CD14-positive monocyte (primary cell): ENCODE results near the gene GSTM3. TPM values are rescaled to one million over a fixed set of nuclear protein-coding genes. Genes with fewer than 3 reads are reported as not detected.
"Not testable (repeated sequence)": the region's sequence is repeated elsewhere in the genome, so short reads cannot be mapped to it uniquely, and the experiment has no call there.

Experiments used
- DNase-seq, 3 donors: peaks; one replicate each; pipeline ENCODE4 v3.0.0-alpha.2; 2011 to 2022
- H2AFZ ChIP-seq: 2 replicates; pipeline ENCODE4 v1.6.0; 2012; ENCODE audit warnings: mild to moderate bottlenecking, low read depth, low read length, inconsistent platforms; ENCODE audit not compliant: insufficient read depth, poor library complexity, severe bottlenecking
- H3K27ac ChIP-seq, 2 donors: 1 replicate in 1 of 2; 2 replicates in 1 of 2; pipeline ENCODE4 v1.5.1; 2012 to 2013; ENCODE audit warnings: low read length in 2 of 2, control low read depth in 1 of 2, inconsistent platforms in 1 of 2, low read depth in 1 of 2, mild to moderate bottlenecking in 1 of 2
- H3K27me3 ChIP-seq, 2 donors: one replicate each; pipeline versions ENCODE4 v1.6.0 to v1.6.1; 2011 to 2013; ENCODE audit warnings: low read length in 2 of 2; ENCODE audit not compliant: control insufficient read depth in 2 of 2, insufficient read depth in 2 of 2
- H3K36me3 ChIP-seq, 2 donors: replicated peaks in 1 of 2; 1 replicate in 1 of 2; 2 replicates in 1 of 2; pipeline versions ENCODE4 v1.5.1 to v1.6.1; 2012 to 2013; ENCODE audit warnings: low read length in 2 of 2, control low read depth in 1 of 2, inconsistent platforms in 1 of 2, mild to moderate bottlenecking in 1 of 2; ENCODE audit not compliant: insufficient read depth in 2 of 2, control insufficient read depth in 1 of 2
- H3K4me1 ChIP-seq, 2 donors: 1 replicate in 1 of 2; 2 replicates in 1 of 2; pipeline versions ENCODE4 v1.5.1 to v1.6.1; 2012 to 2013; ENCODE audit warnings: low read length in 2 of 2, control low read depth in 1 of 2, inconsistent platforms in 1 of 2, mild to moderate bottlenecking in 1 of 2, moderate library complexity in 1 of 2; ENCODE audit not compliant: insufficient read depth in 2 of 2, control insufficient read depth in 1 of 2
- H3K4me2 ChIP-seq: replicated peaks from 2 replicates; pipeline ENCODE3; 2012; ENCODE audit warnings: low read length, moderate library complexity, mild to moderate bottlenecking; ENCODE audit not compliant: poor library complexity, severe bottlenecking; ENCODE audit errors: extremely low read depth
- H3K4me3 ChIP-seq, 3 experiments: fragments of 200-600 bp in 1 of 3; sonication (generic) in 1 of 3; replicated peaks in 1 of 3; 1 replicate in 2 of 3; 2 replicates in 1 of 3; pipeline ENCODE4 v1.5.1; 2011 to 2013; ENCODE audit warnings: low read length in 3 of 3, mild to moderate bottlenecking in 3 of 3, control low read depth in 2 of 3, low read depth in 2 of 3, inconsistent platforms in 1 of 3, moderate library complexity in 1 of 3
- H3K79me2 ChIP-seq: 2 replicates; pipeline ENCODE4 v1.6.0; 2012; ENCODE audit warnings: mild to moderate bottlenecking, control low read depth, inconsistent platforms, low read length, moderate library complexity; ENCODE audit not compliant: insufficient read depth
- H3K9ac ChIP-seq: 2 replicates; pipeline ENCODE4 v1.6.0; 2017; ENCODE audit warnings: low read length, mild to moderate bottlenecking; ENCODE audit not compliant: insufficient read depth, poor library complexity, severe bottlenecking
- H3K9me3 ChIP-seq, 2 donors: replicated peaks in 1 of 2; 1 replicate in 1 of 2; 2 replicates in 1 of 2; pipeline versions ENCODE4 v1.5.1 to v1.6.1; 2012 to 2013; ENCODE audit warnings: low read length in 2 of 2, control low read depth in 1 of 2; ENCODE audit not compliant: control insufficient read depth in 1 of 2, insufficient read depth in 1 of 2
- H4K20me1 ChIP-seq: 2 replicates; pipeline ENCODE4 v1.6.0; 2012; ENCODE audit warnings: mild to moderate bottlenecking, low read length, control low read depth, moderate library complexity; ENCODE audit not compliant: insufficient read depth
- H3K27ac Mint-ChIP-seq, 7 donors: one replicate each; pipeline ENCODE4 v1.8.0; 2020; ENCODE audit warnings: mild to moderate bottlenecking in 7 of 7, mixed read lengths in 7 of 7, moderate library complexity in 6 of 7, inconsistent platforms in 2 of 7
- H3K27me3 Mint-ChIP-seq, 3 donors: one replicate each; pipeline ENCODE4 v1.8.0; 2021 to 2022; ENCODE audit warnings: low read depth in 3 of 3, mild to moderate bottlenecking in 3 of 3, mixed read lengths in 3 of 3, moderate library complexity in 3 of 3, inconsistent platforms in 1 of 3
- H3K36me3 Mint-ChIP-seq, 2 donors: one replicate each; pipeline ENCODE4 v1.8.0; 2020; ENCODE audit warnings: mixed read lengths in 2 of 2, inconsistent platforms in 1 of 2, mild to moderate bottlenecking in 1 of 2
- H3K4me1 Mint-ChIP-seq: one replicate; pipeline ENCODE4 v1.8.0; 2020; ENCODE audit warnings: mild to moderate bottlenecking, mixed read lengths
- H3K4me3 Mint-ChIP-seq, 2 donors: one replicate each; pipeline ENCODE4 v1.8.0; 2020; ENCODE audit warnings: mild to moderate bottlenecking in 2 of 2, mixed read lengths in 2 of 2, moderate library complexity in 1 of 2
- H3K9me3 Mint-ChIP-seq, 7 donors: one replicate each; pipeline ENCODE4 v1.8.0; 2020 to 2022; ENCODE audit warnings: mixed read lengths in 7 of 7, mild to moderate bottlenecking in 6 of 7, moderate library complexity in 6 of 7, inconsistent platforms in 2 of 7
- CTCF ChIP-seq: fragments of 200-600 bp; IDR thresholded peaks from one replicate; pipeline ENCODE4 v1.8.0; 2022; ENCODE audit warnings: antibody characterized with exemption, mild to moderate bottlenecking
- WGBS: methylation state at CpG from one replicate; pipeline ENCODE4 v1.1.5; 2013; ENCODE audit warnings: missing lambda C conversion rate; ENCODE audit not compliant: insufficient coverage; 5-methylcytosine and 5-hydroxymethylcytosine counted together
- intact Hi-C, 2 donors: fragments of 100-400 bp; cut with micrococcal nuclease; formaldehyde crosslinking; loops; one replicate each; pipeline versions ENCODE4 v1.15.0 to v1.15.1; 2023
- polyA plus RNA-seq, 3 donors: library from polyadenylated mRNA; depleted of rRNA in 1 of 3; unstranded in 2 of 3; stranded (reverse) in 1 of 3; fragments of 300-500 nt in 2 of 3; fragments of >200 nt in 1 of 3; fragmentation: Illumina TruSeq in 2 of 3; gene quantifications; 1 replicate in 2 of 3; 2 replicates in 1 of 3; pipeline ENCODE4 v1.2.3, GENCODE V29; 2012 to 2021

Gene GSTM3
- polyA plus RNA-seq, 3 donors: 0.69 to 3.2 (median 2.8) TPM

- WGBS: no CpG with 5 or more reads among the region's 4 CpGs
- peaks cover 0 to under 1% (median 0%) of the 10 kb centered on the region in 7 donors for H3K9me3 Mint-ChIP-seq
- intact Hi-C loops: no loop called here
Observed at GRCh38 chr1:109697066-109697465, 43.8 kb downstream of the GSTM3 start.

GRCh38 chr1:109695138-109695537, 45.7 kb downstream of the GSTM3 start:
- H3K9ac ChIP-seq, H3K36me3 ChIP-seq, H3K27ac Mint-ChIP-seq, H2AFZ ChIP-seq, DNase-seq, H3K4me3 Mint-ChIP-seq, H3K9me3 Mint-ChIP-seq, H3K4me1 ChIP-seq, H3K27me3 ChIP-seq, H3K9me3 ChIP-seq, H3K4me2 ChIP-seq, H3K4me1 Mint-ChIP-seq, H3K4me3 ChIP-seq, H3K27me3 Mint-ChIP-seq, intact Hi-C loops, H4K20me1 ChIP-seq, H3K79me2 ChIP-seq, H3K27ac ChIP-seq: not testable (repeated sequence)
- no CpG with 5 or more reads among the region's 3 CpGs for WGBS
- H3K36me3 Mint-ChIP-seq: peaks cover 0 to 15% of the 10 kb centered on the region in 2 donors

More at GRCh38 chr1:109697066-109697465, 43.8 kb downstream of the GSTM3 start:
- Mint-ChIP-seq H3K27ac (no peak overlapping the region), H3K4me1 (no peaks in the 10 kb centered on the region), H3K27me3 (peaks cover 0 to 1% (median 0%) of the 10 kb centered on the region in 3 donors), H3K36me3 (peaks cover 0 to 8% of the 10 kb centered on the region in 2 donors), H3K4me3 (no peak overlapping the region)
- Histone ChIP-seq H3K27ac (no peak overlapping the region), H4K20me1 (no peaks in the 10 kb centered on the region), H3K4me1 (no peaks in the 10 kb centered on the region), H3K36me3 (no peaks in the 10 kb centered on the region), H3K9ac (no peak overlapping the region), H2AFZ (no peak overlapping the region), H3K4me3 (no peak overlapping the region), H3K4me2 (no peak overlapping the region), H3K79me2 (no peaks in the 10 kb centered on the region), H3K9me3 (no peaks in the 10 kb centered on the region), H3K27me3 (no peaks in the 10 kb centered on the region)
- DNase-seq: no peak
- no peak for TF ChIP-seq CTCF

- H3K4me2 ChIP-seq, H3K27me3 ChIP-seq, H4K20me1 ChIP-seq, intact Hi-C loops, H3K79me2 ChIP-seq, H3K27me3 Mint-ChIP-seq, H3K36me3 ChIP-seq, H3K4me1 Mint-ChIP-seq, H2AFZ ChIP-seq, H3K27ac Mint-ChIP-seq, H3K4me3 Mint-ChIP-seq, H3K9me3 ChIP-seq, H3K9me3 Mint-ChIP-seq, H3K9ac ChIP-seq, DNase-seq, H3K4me1 ChIP-seq, H3K4me3 ChIP-seq, H3K27ac ChIP-seq: not testable (repeated sequence)
- no CpG with 5 or more reads among the region's 5 CpGs for WGBS
- H3K36me3 Mint-ChIP-seq: peaks cover 0 to 17% of the 10 kb centered on the region in 2 donors
Observed at GRCh38 chr1:109694400-109694799, 46.4 kb downstream of the GSTM3 start.
